Stomach (tissue), 9 donors: Measurements from ENCODE around the gene STAT1. TPM values are rescaled to one million over a fixed set of nuclear protein-coding genes. Genes with fewer than 3 reads are reported as not detected.
"Not testable (repeated sequence)": the region's sequence is repeated elsewhere in the genome, so short reads cannot be mapped to it uniquely, and the experiment has no call there.

Experiments
- DNase-seq, 2 donors: peaks; one replicate each; pipeline versions ENCODE4 v3.0.0 to v3.0.0-alpha.2; 2013 to 2019
- H3K27ac ChIP-seq, 5 donors: fragments of 200-600 bp in 4 of 5; sonication (generic) in 4 of 5; one replicate each; pipeline ENCODE4 v1.5.1; 2013 to 2019; ENCODE audit warnings: mild to moderate bottlenecking in 1 of 5, moderate library complexity in 1 of 5
- H3K27me3 ChIP-seq, 3 donors: fragments of 200-600 bp; sonication (generic); one replicate each; pipeline ENCODE4 v1.5.1; 2017 to 2019; ENCODE audit warnings: mixed run types in 1 of 3
- H3K36me3 ChIP-seq, 4 donors: fragments of 200-600 bp; sonication (generic); 1 replicate in 3 of 4; 2 replicates in 1 of 4; pipeline ENCODE4 v1.5.1; 2016 to 2019
- H3K4me1 ChIP-seq, 4 donors: fragments of 200-600 bp; sonication (generic); one replicate each; pipeline ENCODE4 v1.5.1; 2016 to 2019
- H3K4me3 ChIP-seq, 4 donors: fragments of 200-600 bp; sonication (generic) in 3 of 4; one replicate each; pipeline ENCODE4 v1.5.1; 2016 to 2019; ENCODE audit warnings: mild to moderate bottlenecking in 1 of 4
- H3K9me3 ChIP-seq, 4 donors: fragments of 200-600 bp; sonication (generic); one replicate each; pipeline ENCODE4 v1.5.1; 2016 to 2019
- EP300 ChIP-seq: sonication (generic); formaldehyde crosslinking; IDR thresholded peaks from one replicate; pipeline ENCODE4 v1.6.1; 2017; ENCODE audit warnings: antibody characterized with exemption
- POLR2A ChIP-seq, 4 donors: fragments of 450-650 bp; IDR thresholded peaks; one replicate each; pipeline ENCODE4 v1.6.1; 2016; ENCODE audit warnings: antibody characterized with exemption in 4 of 4, control low read depth in 2 of 4, mild to moderate bottlenecking in 1 of 4, moderate library complexity in 1 of 4
- POLR2AphosphoS5 ChIP-seq, 3 donors: sonication (generic); formaldehyde crosslinking; IDR thresholded peaks; one replicate each; pipeline ENCODE4 v1.6.1; 2016; ENCODE audit warnings: antibody characterized with exemption in 3 of 3
- WGBS, 5 donors: extraction: QIAGEN DNeasy Blood & Tissue Kit in 3 of 5; methylation state at CpG; one replicate each; pipeline versions ENCODE4 v1.1.5 to v1.1.7; 2013 to 2018; 5-methylcytosine and 5-hydroxymethylcytosine counted together
- intact Hi-C: fragments of 100-400 bp; cut with DNase I; formaldehyde crosslinking; loops from one replicate; pipeline ENCODE4 v1.15.1; 2023; ENCODE audit warnings: low total_unique reads
- polyA plus RNA-seq, 3 donors: library from polyadenylated mRNA; stranded (reverse); fragments of 200-250 nt; gene quantifications; one replicate each; pipeline ENCODE4 v1.2.3, GENCODE V29; 2013
- total RNA-seq, 5 donors: library from RNA; depleted of rRNA; stranded (reverse); fragments of >200 nt; gene quantifications; one replicate each; pipeline versions ENCODE4 v1.1.0 to v1.2.3, GENCODE V29; 2014 to 2016
- TF ChIP-seq, protein P1 (sequence below), 7 experiments: fragments of 450-650 bp in 4 of 7; fragments of 200-600 bp in 3 of 7; sonication (generic) in 3 of 7; IDR thresholded peaks; one replicate each; pipeline ENCODE4 v1.5.1; 2016 to 2019; ENCODE audit warnings: antibody characterized with exemption in 7 of 7, control low read depth in 2 of 7, mild to moderate bottlenecking in 1 of 7
- donor health status: healthy with polysubstance abuse.
- donor health status: Bipolar disorder and iron deficiency.
- donor health status: healthy.

The STAT1 gene
- total and polyA plus RNA-seq, 8 donors: 23.2 to 289 (median 61.7) TPM

DNA sequence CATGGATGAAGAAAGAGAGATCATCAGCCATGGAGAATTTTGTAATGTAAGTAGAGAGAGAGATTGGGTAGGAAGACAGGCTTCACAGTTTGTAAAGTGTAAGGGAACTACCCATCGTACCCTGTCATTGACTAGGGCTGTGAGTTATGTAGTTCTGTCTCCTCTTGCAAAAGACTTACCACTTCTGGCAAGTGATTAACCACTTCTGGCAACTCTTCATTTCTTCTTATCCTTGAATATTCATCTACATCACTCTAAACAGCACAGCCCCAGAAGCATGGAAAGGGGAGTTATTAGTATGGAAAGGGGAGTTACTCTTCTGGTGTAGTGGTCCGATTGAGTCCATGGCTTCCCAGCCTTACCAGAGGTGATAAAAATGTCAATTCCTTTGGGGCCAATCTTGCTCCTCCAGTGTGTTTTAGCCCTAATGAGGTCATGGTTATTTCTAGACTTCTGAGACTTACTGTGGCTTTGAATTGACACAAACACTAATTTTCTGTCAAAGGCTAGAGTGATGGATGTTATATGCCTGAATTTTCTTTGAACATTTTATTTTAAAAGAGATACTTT, 52.0 kb downstream of the STAT1 start:
- Histone ChIP-seq H3K27ac (no peak overlapping the region), H3K36me3 (peaks cover 14 to 60% (median 54%) of the 10 kb centered on the region in 4 donors), H3K27me3 (no peaks in the 10 kb centered on the region), H3K4me3 (no peak overlapping the region), H3K4me1 (peaks cover 0 to 4% (median 0%) of the 10 kb centered on the region in 4 donors), H3K9me3 (peaks cover 0 to 2% (median 0%) of the 10 kb centered on the region in 4 donors)
- DNase-seq: no peak
- intact Hi-C loops: no loop called here
- TF ChIP-seq POLR2A (IDR thresholded peaks at IDR 0.05) (no peak), POLR2AphosphoS5 (IDR thresholded peaks at IDR 0.05) (no peak)
- TF ChIP-seq, protein P1, sequence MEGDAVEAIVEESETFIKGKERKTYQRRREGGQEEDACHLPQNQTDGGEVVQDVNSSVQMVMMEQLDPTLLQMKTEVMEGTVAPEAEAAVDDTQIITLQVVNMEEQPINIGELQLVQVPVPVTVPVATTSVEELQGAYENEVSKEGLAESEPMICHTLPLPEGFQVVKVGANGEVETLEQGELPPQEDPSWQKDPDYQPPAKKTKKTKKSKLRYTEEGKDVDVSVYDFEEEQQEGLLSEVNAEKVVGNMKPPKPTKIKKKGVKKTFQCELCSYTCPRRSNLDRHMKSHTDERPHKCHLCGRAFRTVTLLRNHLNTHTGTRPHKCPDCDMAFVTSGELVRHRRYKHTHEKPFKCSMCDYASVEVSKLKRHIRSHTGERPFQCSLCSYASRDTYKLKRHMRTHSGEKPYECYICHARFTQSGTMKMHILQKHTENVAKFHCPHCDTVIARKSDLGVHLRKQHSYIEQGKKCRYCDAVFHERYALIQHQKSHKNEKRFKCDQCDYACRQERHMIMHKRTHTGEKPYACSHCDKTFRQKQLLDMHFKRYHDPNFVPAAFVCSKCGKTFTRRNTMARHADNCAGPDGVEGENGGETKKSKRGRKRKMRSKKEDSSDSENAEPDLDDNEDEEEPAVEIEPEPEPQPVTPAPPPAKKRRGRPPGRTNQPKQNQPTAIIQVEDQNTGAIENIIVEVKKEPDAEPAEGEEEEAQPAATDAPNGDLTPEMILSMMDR (IDR thresholded peaks at IDR 0.05): no peak
- WGBS, 5 donors: 74 to 98% (median 85%) methylated on average over 2 of the region's 2 CpGs

GRCh38 chr2:190961117-190961516, 52.9 kb downstream of the STAT1 start:
- DNase-seq, intact Hi-C loops, H3K4me3 ChIP-seq, H3K4me1 ChIP-seq, H3K27me3 ChIP-seq, H3K27ac ChIP-seq: not testable (repeated sequence)
- H3K9me3 ChIP-seq: peaks cover 0 to 11% (median 0%) of the 10 kb centered on the region in 4 donors
- peaks cover 12 to 51% (median 49%) of the 10 kb centered on the region in 4 donors for H3K36me3 ChIP-seq
- 94 to 98% (median 95%) methylated on average over 5 of the region's 5 CpGs for WGBS, 5 donors

- no peaks in the 10 kb centered on the region for H3K27me3 ChIP-seq
- peaks cover 7 to 42% (median 40%) of the 10 kb centered on the region in 4 donors for H3K36me3 ChIP-seq
- peaks cover 0 to 4% (median 0%) of the 10 kb centered on the region in 4 donors for H3K4me1 ChIP-seq
- 67 to 83% (median 76%) methylated on average over 5 of the region's 5 CpGs for WGBS, 5 donors
- H3K4me3 ChIP-seq: no peak overlapping the region
- H3K9me3 ChIP-seq: peaks cover 0 to 15% (median 0%) of the 10 kb centered on the region in 4 donors
- TF ChIP-seq POLR2AphosphoS5 (IDR thresholded peaks at IDR 0.05): no peak
- no peak for TF ChIP-seq EP300
- TF ChIP-seq, protein P1 (IDR thresholded peaks at IDR 0.05): no peak
- TF ChIP-seq POLR2A (IDR thresholded peaks at IDR 0.05): no peak
- intact Hi-C loops: no loop called here
- DNase-seq: no peak
- no peak overlapping the region for H3K27ac ChIP-seq
Observed at GRCh38 chr2:190959911-190960788, 53.8 kb downstream of the STAT1 start.

GRCh38 chr2:190953257-190953656, 60.7 kb downstream of the STAT1 start:
- Histone ChIP-seq H3K36me3 (peaks cover 0 to 5% (median 0%) of the 10 kb centered on the region in 4 donors), H3K4me3 (no peak overlapping the region), H3K27me3 (no peaks in the 10 kb centered on the region), H3K4me1 (peaks cover 8 to 12% (median 9%) of the 10 kb centered on the region in 4 donors), H3K9me3 (peaks cover 0 to 15% (median 0%) of the 10 kb centered on the region in 4 donors), H3K27ac (no peak overlapping the region)
- TF ChIP-seq, protein P1 (IDR thresholded peaks at IDR 0.05): no peak
- TF ChIP-seq POLR2AphosphoS5 (IDR thresholded peaks at IDR 0.05) (no peak), POLR2A (IDR thresholded peaks at IDR 0.05) (no peak), EP300 (no peak)
- WGBS, 5 donors: 26 to 45% (median 33%) methylated on average over 4 of the region's 4 CpGs
- DNase-seq: no peak
- intact Hi-C loops: no loop called here
